Measurements from ENCODE around the gene GRK5. TPM values are rescaled to one million over a fixed set of nuclear protein-coding genes. Genes with fewer than 3 reads are reported as not detected.
"Not testable (repeated sequence)": the region's sequence is repeated elsewhere in the genome, so short reads cannot be mapped to it uniquely, and the experiment has no call there.

The GRK5 gene
- total RNA-seq, 1 donor from 2014 or later, result 1.8 TPM

GRCh38 chr10:119431773-119432135, 224.4 kb downstream of the GRK5 start:
- no peak for DNase-seq (ENCODE audit: low read depth)

DNA sequence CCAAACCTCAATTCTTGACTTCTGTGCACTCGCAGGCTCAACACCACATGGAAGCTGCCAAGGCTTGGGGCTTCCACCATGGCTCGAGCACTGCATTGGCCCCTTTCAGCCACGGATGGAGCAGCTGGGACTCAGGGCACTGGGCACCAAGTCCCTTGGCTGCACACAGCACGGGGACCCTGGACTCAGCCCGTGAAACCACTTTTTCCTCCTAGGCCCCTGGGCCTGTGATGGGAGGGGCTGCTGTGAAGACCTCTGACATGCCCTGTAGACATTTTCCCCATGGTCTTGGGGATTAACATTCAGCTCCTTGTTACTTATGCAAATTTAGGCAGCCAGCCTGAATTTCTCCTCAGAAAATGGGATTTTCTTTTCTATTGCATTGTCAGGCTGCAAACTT, 227.6 kb downstream of the GRK5 start:
- not testable (repeated sequence) for DNase-seq (ENCODE audit: low read depth)

GRCh38 chr10:119438717-119439116, 231.3 kb downstream of the GRK5 start:
- no peak for DNase-seq (ENCODE audit: low read depth)

DNA sequence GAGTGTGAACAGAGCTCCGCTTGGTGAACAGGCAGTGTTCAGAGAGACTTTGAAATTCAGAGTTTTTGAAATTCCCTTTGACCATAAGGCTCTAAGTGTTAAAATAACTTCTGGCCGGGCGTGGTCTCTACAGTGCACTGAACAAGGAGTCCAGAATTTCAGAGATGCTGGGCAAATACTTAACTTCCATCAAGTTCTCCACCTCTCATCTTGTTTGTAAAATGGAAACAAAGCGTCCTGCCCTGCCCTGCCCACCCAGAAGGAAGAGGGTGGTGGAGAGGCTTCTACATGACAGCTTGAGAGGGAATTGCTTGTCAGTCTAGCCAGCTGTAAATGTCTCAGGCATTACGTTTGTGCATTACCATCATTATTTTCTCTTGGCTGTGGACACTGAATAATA, 232.6 kb downstream of the GRK5 start:
- no peak for DNase-seq (ENCODE audit: low read depth)

- peak; percentile 51 for DNase-seq (ENCODE audit: low read depth)
Observed at GRCh38 chr10:119441151-119441821, 233.9 kb downstream of the GRK5 start.

GRCh38 chr10:119441921-119442757, 234.8 kb downstream of the GRK5 start:
- no peak for DNase-seq (ENCODE audit: low read depth)

DNA sequence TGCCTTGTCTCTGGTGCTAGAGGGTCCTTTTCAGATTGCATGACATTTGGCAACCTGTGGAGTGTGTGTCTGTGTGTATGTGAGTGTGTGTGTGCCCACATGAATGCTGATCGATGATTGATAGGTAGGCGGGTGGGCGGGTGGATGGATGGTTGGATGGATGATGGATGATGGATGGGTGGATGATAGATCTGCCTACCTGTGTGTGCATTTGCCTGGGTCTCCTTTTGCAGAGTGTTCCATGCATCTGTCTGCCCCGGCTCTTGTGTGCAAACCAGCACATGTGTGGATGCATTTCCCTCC, 235.3 kb downstream of the GRK5 start:
- no peak for DNase-seq (ENCODE audit: low read depth)

- no peak for DNase-seq (ENCODE audit: low read depth)
Observed at GRCh38 chr10:119443441-119443840, 236.1 kb downstream of the GRK5 start.

- no peak for DNase-seq (ENCODE audit: low read depth)
Observed at GRCh38 chr10:119443970-119444660, 236.7 kb downstream of the GRK5 start.

GRCh38 chr10:119444866-119445265, 237.5 kb downstream of the GRK5 start:
- no peak for DNase-seq (ENCODE audit: low read depth)

GRCh38 chr10:119445311-119445934, 238.1 kb downstream of the GRK5 start:
- DNase-seq (ENCODE audit: low read depth), result peak; percentile 84

GRCh38 chr10:119445935-119446317, 238.6 kb downstream of the GRK5 start:
- no peak for DNase-seq (ENCODE audit: low read depth)

DNA sequence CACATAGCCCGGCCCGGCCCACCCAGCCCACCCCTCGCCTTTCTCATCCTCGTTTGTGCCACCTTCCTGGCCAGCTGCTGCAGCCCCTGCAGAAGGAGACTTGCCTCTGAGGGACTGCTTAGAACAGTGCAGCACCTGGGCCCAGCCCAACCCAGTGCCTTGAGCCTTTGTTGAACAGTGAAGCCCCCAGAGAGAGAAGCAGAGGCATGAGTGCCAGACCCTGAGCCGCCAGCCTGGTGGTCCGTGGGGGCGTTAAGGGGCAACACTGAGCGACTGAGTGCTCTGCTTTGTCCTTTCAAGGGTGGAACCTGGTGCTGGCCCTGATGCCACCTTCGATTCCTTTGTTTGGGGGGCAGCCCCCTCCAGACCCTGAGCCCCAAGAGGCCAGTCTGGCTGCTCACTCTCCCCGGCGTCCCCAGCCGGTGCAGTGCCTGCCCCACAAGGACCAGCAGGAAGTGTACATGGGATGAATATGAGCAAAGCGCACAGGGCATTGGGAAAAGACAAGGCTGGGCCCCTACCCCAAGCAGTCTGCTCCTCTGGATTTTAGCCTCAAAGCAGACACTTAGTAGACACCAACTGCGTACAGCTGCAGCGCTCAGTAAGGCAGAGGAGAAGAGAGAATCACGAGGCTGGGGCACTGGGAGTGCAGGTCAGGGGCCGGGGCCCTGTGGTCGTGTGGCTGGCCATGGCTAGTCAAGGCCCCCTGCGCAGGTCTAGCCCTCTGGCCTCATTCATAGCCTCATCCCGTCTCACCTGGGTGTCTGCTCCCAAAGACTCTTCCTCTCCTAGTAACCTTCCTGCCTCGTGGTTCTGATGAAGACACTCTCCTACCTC, 239.3 kb downstream of the GRK5 start:
- no peak for DNase-seq (ENCODE audit: low read depth)

- no peak for DNase-seq (ENCODE audit: low read depth)
Observed at GRCh38 chr10:119447421-119447820, 240.1 kb downstream of the GRK5 start.

GRCh38 chr10:119447823-119448546, 240.6 kb downstream of the GRK5 start:
- no peak for DNase-seq (ENCODE audit: low read depth)

DNA sequence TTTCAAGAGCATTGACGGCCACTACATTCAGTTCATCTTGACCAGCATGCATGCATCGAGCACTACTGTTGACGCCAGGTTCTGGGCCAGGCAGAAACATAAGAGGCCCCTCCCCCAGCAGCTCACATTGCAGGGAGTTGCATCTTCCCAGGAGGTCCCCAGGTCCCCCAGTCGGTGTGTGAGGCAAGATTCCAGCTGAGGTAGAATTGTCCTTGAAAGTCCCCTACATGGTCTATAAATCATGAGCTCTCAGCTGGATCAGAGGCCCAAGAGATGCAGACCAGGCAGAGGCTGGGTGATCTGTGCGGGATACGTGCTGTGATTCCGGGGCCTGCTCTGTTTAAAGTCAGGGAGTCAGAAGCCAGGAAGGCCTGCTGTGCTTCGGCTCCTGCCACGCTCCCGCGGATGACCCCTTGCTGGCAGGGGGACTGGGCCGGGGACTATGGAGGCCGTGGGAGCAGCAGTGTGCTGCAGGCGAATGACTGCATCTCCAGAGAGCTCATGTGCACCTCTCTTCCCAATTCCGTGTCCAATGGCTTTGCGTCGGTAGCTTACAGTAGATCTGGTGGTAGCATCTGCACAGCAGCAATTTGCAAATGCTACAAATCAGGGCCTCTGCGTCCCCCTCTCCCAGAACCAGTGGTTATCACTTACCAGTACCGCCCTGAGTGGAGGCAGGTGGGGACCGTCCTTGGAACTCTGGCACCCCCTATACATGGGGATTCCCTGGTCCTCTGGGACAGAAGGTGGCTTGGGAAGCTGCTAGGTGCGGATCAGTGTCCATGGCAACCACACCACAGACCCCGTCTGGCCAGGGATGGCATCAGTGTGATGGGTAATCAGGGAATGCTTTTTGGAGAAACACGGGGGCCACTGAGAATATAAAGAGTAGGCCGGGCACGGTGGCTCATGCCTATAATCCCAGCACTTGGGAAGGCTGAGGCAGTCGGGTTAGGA, 241.5 kb downstream of the GRK5 start:
- DNase-seq (ENCODE audit: low read depth), result no peak

DNA sequence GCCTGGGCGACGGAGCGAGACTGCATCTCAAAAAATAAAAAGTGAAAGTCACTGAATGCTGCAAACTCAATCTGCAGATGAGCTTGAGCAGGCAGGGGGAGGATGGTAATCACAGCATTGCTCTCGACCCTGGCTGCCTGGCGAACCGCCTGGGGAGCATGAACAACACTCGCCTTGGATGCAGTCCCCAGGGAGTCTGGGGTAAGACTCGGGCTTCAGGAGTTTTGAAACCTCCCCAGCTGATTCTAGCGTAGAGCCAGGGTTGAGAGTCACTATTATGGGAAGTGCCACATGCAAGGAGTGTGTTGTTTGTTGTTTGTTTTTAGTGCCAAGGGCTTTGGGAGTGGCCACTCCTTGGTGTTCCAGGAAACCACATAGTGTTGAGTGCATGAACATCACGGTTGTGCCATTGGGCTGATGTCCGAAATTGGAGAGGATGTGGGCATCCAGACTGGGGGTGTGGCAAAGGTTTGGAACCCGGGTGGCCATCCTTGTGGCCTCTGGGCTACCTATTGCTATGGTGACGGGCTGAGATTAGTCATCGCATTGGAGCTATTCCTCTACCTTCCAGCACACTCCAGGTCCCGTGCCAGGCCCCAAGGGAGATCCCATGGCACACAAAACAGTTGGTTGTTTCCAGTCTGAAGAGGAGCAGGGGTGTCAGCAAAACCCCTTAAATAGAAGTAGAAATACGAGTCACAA, 242.5 kb downstream of the GRK5 start:
- peak; percentile 95 for DNase-seq (ENCODE audit: low read depth)

- DNase-seq (ENCODE audit: low read depth), result peak; percentile 18
Observed at GRCh38 chr10:119450606-119451299, 243.4 kb downstream of the GRK5 start.

Measured in myocyte (in vitro differentiated cells).